Endodermal cell (in vitro differentiated cells): ENCODE measurements around the gene GJB3. TPM values are rescaled to one million over a fixed set of nuclear protein-coding genes. Genes with fewer than 3 reads are reported as not detected.

ENCODE experiments used
- DNase-seq: peaks from one replicate; pipeline ENCODE4 v3.0.0-alpha.2; 2017
- H3K27ac ChIP-seq: 2 replicates; pipeline ENCODE4 v1.5.1; 2013; ENCODE audit warnings: mild to moderate bottlenecking, low read depth, low read length, moderate library complexity
- H3K27me3 ChIP-seq: 2 replicates; pipeline ENCODE4 v1.6.1; 2013; ENCODE audit warnings: mild to moderate bottlenecking, low read length, moderate library complexity; ENCODE audit not compliant: insufficient read depth, control insufficient read depth, poor library complexity, severe bottlenecking
- H3K36me3 ChIP-seq: 2 replicates; pipeline ENCODE4 v1.7.0; 2013; ENCODE audit warnings: mild to moderate bottlenecking, low read length, moderate library complexity; ENCODE audit not compliant: control insufficient read depth, insufficient read depth
- H3K4me1 ChIP-seq: one replicate; pipeline ENCODE4 v1.7.0; 2013; ENCODE audit warnings: low read length; ENCODE audit not compliant: control insufficient read depth, insufficient read depth
- H3K4me3 ChIP-seq: 2 replicates; pipeline ENCODE4 v1.5.1; 2013; ENCODE audit warnings: mild to moderate bottlenecking, low read length, moderate library complexity
- H3K9ac ChIP-seq: 2 replicates; pipeline ENCODE4 v1.6.1; 2013; ENCODE audit warnings: mild to moderate bottlenecking, low read length, moderate library complexity; ENCODE audit not compliant: poor library complexity, severe bottlenecking; ENCODE audit errors: extremely low read depth
- H3K9me3 ChIP-seq: 2 replicates; pipeline ENCODE4 v1.6.1; 2013; ENCODE audit warnings: mild to moderate bottlenecking, low read length, moderate library complexity; ENCODE audit not compliant: control insufficient read depth
- H3K27ac Mint-ChIP-seq: 2 replicates; pipeline ENCODE4 v1.8.0; 2020; ENCODE audit warnings: mixed read lengths
- H3K27me3 Mint-ChIP-seq: 2 replicates; pipeline ENCODE4 v1.8.0; 2021; ENCODE audit warnings: mild to moderate bottlenecking, mixed read lengths; ENCODE audit not compliant: insufficient read depth
- H3K36me3 Mint-ChIP-seq: 2 replicates; pipeline ENCODE4 v1.8.0; 2020; ENCODE audit warnings: low read depth, mixed read lengths
- H3K4me1 Mint-ChIP-seq: 2 replicates; pipeline ENCODE4 v1.8.0; 2020; ENCODE audit warnings: mixed read lengths
- H3K4me3 Mint-ChIP-seq: 2 replicates; pipeline ENCODE4 v1.8.0; 2020; ENCODE audit warnings: mild to moderate bottlenecking, moderate library complexity, mixed read lengths
- H3K9me3 Mint-ChIP-seq: 2 replicates; pipeline ENCODE4 v1.8.0; 2020; ENCODE audit warnings: mild to moderate bottlenecking, mixed read lengths
- CTCF ChIP-seq: fragments of 200-600 bp; sonication (generic); conservative IDR thresholded peaks from 2 replicates; pipeline ENCODE4 v1.5.0; 2021; ENCODE audit warnings: antibody characterized with exemption, mild to moderate bottlenecking
- WGBS, 2 experiments: methylation state at CpG; one replicate each; pipeline versions ENCODE4 v1.1.5 to v1.1.7; 2013; ENCODE audit warnings: missing lambda C conversion rate in 2 of 2, mixed read lengths in 1 of 2; ENCODE audit not compliant: insufficient coverage in 1 of 2, insufficient read length in 1 of 2; 5-methylcytosine and 5-hydroxymethylcytosine counted together
- total RNA-seq, 2 donors: library from RNA; stranded (reverse); fragmentation: NEBNext Ultra II Directional in 1 of 2; extraction: Animal tissue kit (Norgen Biotek cat#: 25700) in 1 of 2; gene quantifications; 2 replicates in 1 of 2; 3 replicates in 1 of 2; pipeline ENCODE4 v1.2.1, GENCODE V29; 2021

GJB3 gene
- total RNA-seq, 2 donors from 2014 or later, result 0.38 to 2.9 TPM

DNA sequence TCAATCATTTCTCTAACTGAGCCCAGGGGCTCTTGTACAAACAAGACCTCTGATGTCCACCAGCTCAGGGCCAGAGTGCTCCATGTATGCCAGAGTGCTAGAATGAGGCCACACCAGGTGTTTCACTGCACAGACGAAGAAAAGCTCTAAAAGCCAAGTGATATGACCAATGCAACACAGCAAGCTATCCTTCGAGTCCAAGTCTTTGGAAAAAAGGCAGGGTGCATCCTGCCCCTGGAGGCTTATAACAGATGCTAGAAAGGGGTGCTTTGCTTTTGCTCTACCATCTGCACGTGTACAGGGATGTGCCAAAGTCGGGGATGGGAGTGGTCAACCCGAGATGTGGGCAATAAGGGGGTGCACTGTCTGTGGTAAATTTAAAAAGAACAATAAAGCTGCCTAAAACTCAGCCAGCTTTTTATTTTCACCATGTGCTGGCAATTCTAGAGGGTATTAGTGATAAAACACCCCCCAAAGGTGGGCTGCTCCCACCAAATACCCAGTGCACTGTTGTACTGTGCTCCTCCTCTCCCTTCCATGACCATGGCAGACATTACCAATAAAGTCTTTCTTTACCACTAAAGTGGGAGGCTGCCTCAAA, 46.4 kb downstream of the GJB3 start:
- WGBS, 2 experiments, result 94 to 95% methylated on average over 5 of the region's 5 CpGs
- H3K36me3 ChIP-seq, result no peaks in the 10 kb centered on the region
- DNase-seq, result no peak
- no peak for TF ChIP-seq CTCF
- Mint-ChIP-seq H3K36me3 (peaks cover 4% of the 10 kb centered on the region), H3K27ac (no peak overlapping the region), H3K27me3 (no peaks in the 10 kb centered on the region), H3K4me1 (peaks cover 30% of the 10 kb centered on the region), H3K4me3 (no peak overlapping the region), H3K9me3 (no peaks in the 10 kb centered on the region)
- no peak overlapping the region for H3K4me3 ChIP-seq
- H3K27me3 ChIP-seq, result no peaks in the 10 kb centered on the region
- no peak overlapping the region for H3K9ac ChIP-seq
- H3K27ac ChIP-seq, result no peak overlapping the region
- H3K9me3 ChIP-seq, result peaks cover 7% of the 10 kb centered on the region
- peaks cover 17% of the 10 kb centered on the region for H3K4me1 ChIP-seq

GRCh38 chr1:34828611-34829010, 47.6 kb downstream of the GJB3 start:
- H3K4me3 ChIP-seq, result no peak overlapping the region
- H3K27me3 ChIP-seq, result no peaks in the 10 kb centered on the region
- Mint-ChIP-seq H3K4me3 (no peak overlapping the region), H3K36me3 (peaks cover 4% of the 10 kb centered on the region), H3K9me3 (no peaks in the 10 kb centered on the region), H3K4me1 (peaks cover 30% of the 10 kb centered on the region), H3K27me3 (peaks cover 4% of the 10 kb centered on the region), H3K27ac (no peak overlapping the region)
- peak; percentile 22 for DNase-seq
- H3K4me1 ChIP-seq, result peaks cover 17% of the 10 kb centered on the region
- TF ChIP-seq CTCF, result no peak
- H3K9me3 ChIP-seq, result peaks cover 6% of the 10 kb centered on the region
- H3K36me3 ChIP-seq, result no peaks in the 10 kb centered on the region
- WGBS, 2 experiments, result 86 to 100% methylated on average over 2 of the region's 2 CpGs
- no peak overlapping the region for H3K9ac ChIP-seq
- H3K27ac ChIP-seq, result no peak overlapping the region

- Histone ChIP-seq H3K9me3 (no peaks in the 10 kb centered on the region), H3K27me3 (no peaks in the 10 kb centered on the region), H3K36me3 (no peaks in the 10 kb centered on the region), H3K4me1 (peaks cover 17% of the 10 kb centered on the region), H3K9ac (no peak overlapping the region), H3K4me3 (no peak overlapping the region), H3K27ac (no peak overlapping the region)
- Mint-ChIP-seq H3K9me3 (no peaks in the 10 kb centered on the region), H3K27ac (no peak overlapping the region), H3K4me1 (peaks cover 30% of the 10 kb centered on the region), H3K36me3 (peaks cover 4% of the 10 kb centered on the region), H3K27me3 (peaks cover 4% of the 10 kb centered on the region), H3K4me3 (no peak overlapping the region)
- peak; percentile 18 for DNase-seq
- no peak for TF ChIP-seq CTCF
- 94 to 100% methylated on average over 2 to 3 of the region's 3 CpGs for WGBS, 2 experiments
Observed at GRCh38 chr1:34829250-34829649, 48.2 kb downstream of the GJB3 start.
